GM13976 (cell line): ENCODE results near the gene PHACTR1.

Experiments
- DNase-seq: peaks from one replicate; pipeline ENCODE4 v3.0.0; 2012; ENCODE audit warnings: low spot score
- in situ Hi-C: fragments of 300-500 bp; cut with MboI; formaldehyde crosslinking; loops from one replicate; pipeline ENCODE4 v1.12.0; 2022; ENCODE audit warnings: low sequenced_read_pairs, mixed read lengths, inconsistent platforms; ENCODE audit not compliant: unreplicated experiment
- TF ChIP-seq, protein P1 (sequence below): IDR thresholded peaks from 2 replicates; pipeline ENCODE4 v1.5.1; 2012; ENCODE audit warnings: borderline replicate concordance, mild to moderate bottlenecking; ENCODE audit not compliant: insufficient read depth; ENCODE audit errors: extremely low read depth, missing control alignments, control extremely low read depth

PHACTR1 gene

DNA sequence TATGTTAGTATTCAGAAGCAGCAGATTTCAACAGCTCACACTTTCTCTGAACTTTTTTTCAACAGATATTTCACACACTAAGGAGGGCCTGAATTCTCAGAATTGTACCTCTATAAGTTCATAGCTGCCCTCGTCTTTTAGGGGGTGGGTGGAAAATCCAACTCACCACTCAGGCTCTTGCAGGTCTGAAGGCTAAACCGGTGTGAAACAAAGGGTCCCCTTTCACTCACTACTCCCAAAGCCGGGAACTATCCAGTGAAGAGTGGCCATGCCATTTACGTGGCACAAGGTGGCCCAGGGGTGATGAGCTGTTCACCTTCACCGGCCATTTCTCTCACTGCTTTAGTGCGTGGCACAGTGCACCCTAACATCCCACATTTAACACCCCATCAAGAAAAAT, 587.5 kb downstream of the PHACTR1 start:
- TF ChIP-seq, protein P1, sequence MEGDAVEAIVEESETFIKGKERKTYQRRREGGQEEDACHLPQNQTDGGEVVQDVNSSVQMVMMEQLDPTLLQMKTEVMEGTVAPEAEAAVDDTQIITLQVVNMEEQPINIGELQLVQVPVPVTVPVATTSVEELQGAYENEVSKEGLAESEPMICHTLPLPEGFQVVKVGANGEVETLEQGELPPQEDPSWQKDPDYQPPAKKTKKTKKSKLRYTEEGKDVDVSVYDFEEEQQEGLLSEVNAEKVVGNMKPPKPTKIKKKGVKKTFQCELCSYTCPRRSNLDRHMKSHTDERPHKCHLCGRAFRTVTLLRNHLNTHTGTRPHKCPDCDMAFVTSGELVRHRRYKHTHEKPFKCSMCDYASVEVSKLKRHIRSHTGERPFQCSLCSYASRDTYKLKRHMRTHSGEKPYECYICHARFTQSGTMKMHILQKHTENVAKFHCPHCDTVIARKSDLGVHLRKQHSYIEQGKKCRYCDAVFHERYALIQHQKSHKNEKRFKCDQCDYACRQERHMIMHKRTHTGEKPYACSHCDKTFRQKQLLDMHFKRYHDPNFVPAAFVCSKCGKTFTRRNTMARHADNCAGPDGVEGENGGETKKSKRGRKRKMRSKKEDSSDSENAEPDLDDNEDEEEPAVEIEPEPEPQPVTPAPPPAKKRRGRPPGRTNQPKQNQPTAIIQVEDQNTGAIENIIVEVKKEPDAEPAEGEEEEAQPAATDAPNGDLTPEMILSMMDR, result no peak
- no peak for DNase-seq
- in situ Hi-C loops, result no loop called here

DNA sequence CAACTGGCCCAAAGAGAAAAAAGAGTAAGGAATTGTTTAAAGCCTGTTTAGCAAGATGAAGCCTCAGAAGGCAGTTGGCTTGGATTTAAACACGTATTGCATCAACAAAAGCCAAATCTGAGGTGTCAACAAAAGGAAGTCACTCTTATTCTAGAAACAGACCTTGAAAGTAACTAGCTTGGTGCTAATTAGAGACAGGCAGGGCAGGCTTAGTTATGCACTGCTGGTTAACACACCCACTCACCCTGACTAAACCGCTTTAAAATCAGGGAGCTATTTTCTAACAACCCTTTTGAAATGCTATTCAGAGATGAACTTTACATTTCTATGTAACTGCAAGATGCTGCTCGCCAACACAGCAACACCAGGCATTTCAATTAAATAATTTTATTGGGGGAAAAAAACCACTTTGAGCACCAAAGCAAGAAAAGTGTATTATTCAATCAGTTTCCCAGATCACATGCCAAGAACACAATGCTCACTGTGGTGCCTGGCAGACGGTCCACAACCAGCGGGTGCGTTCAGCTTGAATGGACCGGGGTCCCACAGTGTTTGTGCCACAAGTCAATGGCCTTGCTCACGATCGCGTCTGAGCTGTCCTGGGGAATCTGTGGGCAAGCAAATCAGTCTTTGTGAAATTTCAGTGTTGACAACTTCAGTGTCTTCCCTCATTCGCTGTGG, 588.2 kb downstream of the PHACTR1 start:
- peak; percentile 55 for DNase-seq
- TF ChIP-seq, protein P1, result no peak
- in situ Hi-C loops, result no loop called here

DNA sequence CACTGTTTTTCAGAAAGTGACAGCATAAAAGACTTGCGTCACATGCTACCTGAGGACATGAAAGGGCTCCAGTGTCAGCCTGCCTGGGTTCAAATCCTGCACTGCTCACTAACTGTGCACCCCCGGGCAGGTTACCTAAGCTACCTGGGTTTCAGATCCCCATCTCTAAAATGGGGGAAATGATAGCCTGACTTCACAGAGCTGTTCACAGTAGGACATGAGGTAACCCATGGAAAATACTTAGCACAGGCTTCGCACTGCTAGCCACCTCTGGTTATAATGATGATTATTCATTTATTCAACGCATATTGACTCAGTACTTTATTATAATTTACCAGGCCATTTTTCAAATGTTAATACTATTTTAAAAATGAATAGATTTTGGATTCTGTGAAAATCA, 588.7 kb downstream of the PHACTR1 start:
- TF ChIP-seq, protein P1, result no peak
- DNase-seq, result no peak
- in situ Hi-C loops, result no loop called here

DNA sequence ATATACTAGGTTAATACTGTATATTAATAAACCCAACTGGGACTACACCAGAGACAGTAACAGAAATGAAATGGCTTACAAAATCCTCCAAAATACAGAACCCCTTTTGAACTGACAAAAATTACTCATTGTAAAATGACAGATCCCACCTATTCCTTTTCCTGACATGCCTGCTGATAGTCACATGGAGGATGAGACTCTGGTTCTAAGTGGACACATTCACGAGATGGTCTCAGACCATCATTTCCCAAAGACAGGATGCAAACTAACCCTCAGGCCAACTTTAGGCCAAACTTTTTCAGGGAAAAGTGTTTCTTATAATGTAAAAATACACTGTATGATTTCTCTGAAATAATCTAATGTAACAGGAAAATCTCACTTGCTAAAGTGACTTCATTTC, 589.2 kb downstream of the PHACTR1 start:
- TF ChIP-seq, protein P1, result no peak
- DNase-seq, result no peak
- in situ Hi-C loops, result no loop called here

DNA sequence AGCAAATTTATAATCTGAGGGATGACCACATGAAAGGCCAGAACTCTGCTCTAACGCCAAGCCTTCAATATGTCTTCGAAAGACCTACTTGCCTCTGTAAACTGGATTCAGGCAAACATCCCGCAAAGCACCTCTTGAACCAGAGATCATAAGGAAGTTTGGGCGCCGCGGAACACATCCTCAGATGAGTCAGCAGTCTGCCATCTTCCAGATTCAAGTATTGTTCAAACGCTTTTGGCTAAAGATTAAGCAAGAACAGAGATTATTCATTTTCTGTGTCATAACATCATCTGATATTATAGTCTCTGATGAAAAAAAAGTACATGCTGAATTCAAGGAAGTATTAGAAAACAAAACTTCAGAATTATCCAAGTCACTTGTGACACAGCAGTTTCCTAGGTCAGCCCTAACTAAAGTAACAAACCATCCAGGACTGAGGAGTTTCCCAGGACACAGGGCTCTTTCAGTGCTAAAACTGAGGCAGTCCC, 591.0 kb downstream of the PHACTR1 start:
- in situ Hi-C loops, result no loop called here
- TF ChIP-seq, protein P1, result no peak
- DNase-seq, result no peak

DNA sequence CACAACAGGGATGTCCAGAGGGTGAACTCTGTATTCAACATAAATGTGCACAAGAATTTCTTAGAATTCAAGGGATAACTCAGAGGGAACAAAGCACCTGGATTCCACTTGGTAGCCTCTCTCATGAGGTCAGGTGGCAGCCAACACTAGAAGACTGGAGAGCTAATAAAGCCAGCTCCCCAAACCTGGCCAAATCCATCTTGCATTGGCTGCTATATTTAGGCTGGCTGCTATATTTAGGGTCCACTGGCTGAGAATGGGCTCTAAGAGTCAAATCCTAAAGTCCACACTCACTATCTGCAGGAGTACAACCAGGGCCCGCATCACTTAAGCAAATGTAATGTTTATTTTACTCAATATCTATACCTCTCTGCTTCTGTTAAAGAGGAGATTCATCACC, 591.8 kb downstream of the PHACTR1 start:
- TF ChIP-seq, protein P1, result no peak
- in situ Hi-C loops, result no loop called here
- no peak for DNase-seq
